Measurements from ENCODE around the gene TSHZ3.

DNA sequence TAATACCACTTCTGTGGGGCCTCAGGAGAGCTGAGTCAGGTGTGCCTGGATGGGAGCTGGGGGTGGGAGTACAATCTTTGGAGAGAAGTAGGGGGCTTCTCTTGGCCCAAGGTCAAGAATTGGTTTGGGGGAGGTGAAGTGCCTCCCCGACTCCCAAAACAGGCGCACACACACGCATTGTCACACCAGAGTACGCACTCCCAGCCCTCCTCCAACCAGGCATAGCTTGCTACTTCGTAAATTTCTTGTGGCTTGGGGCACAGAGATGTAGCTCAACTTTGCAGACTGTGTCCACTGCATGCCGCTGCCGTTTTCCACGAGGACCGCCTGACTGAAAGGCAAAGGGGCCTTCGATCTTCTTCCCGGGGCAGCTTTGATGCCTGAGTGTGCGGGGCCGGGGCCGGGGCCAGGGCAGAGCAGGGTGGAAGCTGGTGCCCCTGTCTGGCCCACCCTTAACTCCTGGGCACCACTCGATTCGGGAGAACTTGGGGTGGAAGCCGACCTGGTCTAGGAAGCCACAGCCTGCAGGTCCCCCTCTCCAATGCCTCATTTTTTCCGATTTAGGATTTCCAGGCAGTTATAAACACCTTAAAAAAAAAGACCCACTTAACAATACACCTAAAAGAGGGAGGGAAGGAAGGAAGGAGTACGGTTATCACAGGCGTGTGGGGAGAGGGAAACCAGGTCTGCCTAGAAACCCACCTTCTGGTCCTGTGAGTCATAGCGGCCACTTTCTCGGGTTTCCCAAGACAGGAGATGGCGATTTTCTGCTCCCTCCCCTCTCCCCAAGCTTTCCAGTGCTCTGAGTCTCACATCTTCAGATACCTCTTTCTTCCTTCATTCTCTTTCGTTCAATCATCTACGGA is 5.8 kb upstream of the TSHZ3 start:
- no peak for TF ChIP-seq POLR2A (IDR thresholded peaks at IDR 0.05; ENCODE audit: extremely low read depth, insufficient read length)
- TF ChIP-seq, protein P1, sequence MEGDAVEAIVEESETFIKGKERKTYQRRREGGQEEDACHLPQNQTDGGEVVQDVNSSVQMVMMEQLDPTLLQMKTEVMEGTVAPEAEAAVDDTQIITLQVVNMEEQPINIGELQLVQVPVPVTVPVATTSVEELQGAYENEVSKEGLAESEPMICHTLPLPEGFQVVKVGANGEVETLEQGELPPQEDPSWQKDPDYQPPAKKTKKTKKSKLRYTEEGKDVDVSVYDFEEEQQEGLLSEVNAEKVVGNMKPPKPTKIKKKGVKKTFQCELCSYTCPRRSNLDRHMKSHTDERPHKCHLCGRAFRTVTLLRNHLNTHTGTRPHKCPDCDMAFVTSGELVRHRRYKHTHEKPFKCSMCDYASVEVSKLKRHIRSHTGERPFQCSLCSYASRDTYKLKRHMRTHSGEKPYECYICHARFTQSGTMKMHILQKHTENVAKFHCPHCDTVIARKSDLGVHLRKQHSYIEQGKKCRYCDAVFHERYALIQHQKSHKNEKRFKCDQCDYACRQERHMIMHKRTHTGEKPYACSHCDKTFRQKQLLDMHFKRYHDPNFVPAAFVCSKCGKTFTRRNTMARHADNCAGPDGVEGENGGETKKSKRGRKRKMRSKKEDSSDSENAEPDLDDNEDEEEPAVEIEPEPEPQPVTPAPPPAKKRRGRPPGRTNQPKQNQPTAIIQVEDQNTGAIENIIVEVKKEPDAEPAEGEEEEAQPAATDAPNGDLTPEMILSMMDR (IDR thresholded peaks at IDR 0.05; ENCODE audit: low read depth, low read length), result no peak
